Erythroblast (primary cell): Measurements from ENCODE around the gene STRA8.

Source experiments
- GATA1 ChIP-seq: IDR thresholded peaks from 2 replicates; pipeline ENCODE4 v1.6.1; 2011; ENCODE audit warnings: low read depth, mild to moderate bottlenecking, control low read depth, low read length, moderate library complexity
- POLR2A ChIP-seq: IDR thresholded peaks from 2 replicates; pipeline ENCODE4 v1.6.1; 2011; ENCODE audit warnings: mild to moderate bottlenecking, low read length

DNA sequence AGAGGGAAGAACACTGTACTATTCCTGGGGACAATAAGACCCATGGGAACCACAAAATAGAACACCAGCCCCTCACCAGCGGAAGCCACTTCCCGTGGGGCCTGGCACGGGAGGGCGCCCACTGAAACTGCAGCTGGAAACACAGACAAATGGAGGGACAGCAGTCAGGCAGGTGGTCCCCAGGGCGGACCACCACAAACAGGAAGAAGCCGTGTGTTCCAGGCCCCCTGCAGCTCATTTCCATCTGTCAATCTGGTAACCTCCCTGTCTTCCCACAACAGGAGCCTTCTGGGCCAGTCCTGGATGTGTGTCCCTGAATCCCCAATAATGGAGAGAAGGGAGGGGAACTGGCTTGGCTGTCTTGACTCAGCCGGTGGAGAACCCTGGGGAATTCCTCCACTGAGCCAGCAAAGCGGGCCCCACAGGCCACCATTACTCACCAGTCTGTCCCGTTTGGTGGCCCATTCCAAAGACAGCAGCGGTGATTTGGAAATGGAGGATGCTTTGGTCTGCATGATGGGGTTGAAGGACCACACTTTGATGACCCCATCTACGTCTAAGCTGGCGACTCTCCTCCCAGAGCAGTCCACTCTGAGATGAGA is 39.0 kb upstream of the STRA8 start:
- TF ChIP-seq POLR2A (no peak), GATA1 (no peak)
